H1 (cell line): ENCODE results near the gene MARCHF10. TPM values are rescaled to one million over a fixed set of nuclear protein-coding genes. Genes with fewer than 3 reads are reported as not detected.

Experiments used
- CTCF ChIA-PET: fragments of 300-600 bp; sonication (Branson Sonifier 250); formaldehyde crosslinking; loops from one replicate; lab custom pipeline; 2021; ENCODE audit not compliant: partially characterized antibody; lab: Charles Lee
- POLR2A ChIA-PET: fragments of 300-600 bp; sonication (Branson Sonifier 250); formaldehyde crosslinking; loops from one replicate; lab custom pipeline; 2021; ENCODE audit warnings: inconsistent platforms; ENCODE audit not compliant: partially characterized antibody; lab: Charles Lee
- DNase-seq, 2 experiments: peaks; one replicate each; pipeline versions ENCODE4 v3.0.0 to v3.0.0-alpha.2; 2010 to 2022; ENCODE audit warnings: low spot score in 2 of 2, low read depth in 1 of 2, mixed read lengths in 1 of 2
- FAIRE-seq: peaks from 2 replicates; lab custom pipeline; 2011; peaks lifted over from hg19 to GRCh38; lab: Jason Lieb, UNC
- H2AFZ ChIP-seq: 2 replicates; pipeline ENCODE4 v1.8.1; 2012; ENCODE audit warnings: low read length, inconsistent platforms
- H2AK5ac ChIP-seq: 2 replicates; pipeline ENCODE4 v1.6.1; 2013; ENCODE audit warnings: low read depth, low read length
- H2BK120ac ChIP-seq: replicated peaks from 2 replicates; pipeline ENCODE3; 2013; ENCODE audit warnings: low read depth, low read length, inconsistent platforms
- H2BK12ac ChIP-seq: 2 replicates; pipeline ENCODE4 v1.6.1; 2013; ENCODE audit warnings: low read depth, low read length
- H2BK15ac ChIP-seq: 2 replicates; pipeline ENCODE4 v1.6.1; 2013; ENCODE audit warnings: low read length
- H2BK20ac ChIP-seq: 2 replicates; pipeline ENCODE4 v1.6.1; 2013; ENCODE audit warnings: low read length
- H2BK5ac ChIP-seq: 2 replicates; pipeline ENCODE4 v1.6.1; 2013; ENCODE audit warnings: low read depth, low read length
- H3K14ac ChIP-seq: 2 replicates; pipeline ENCODE4 v1.6.1; 2013; ENCODE audit warnings: inconsistent platforms; ENCODE audit not compliant: insufficient read length
- H3K18ac ChIP-seq: 2 replicates; pipeline ENCODE4 v1.6.1; 2013; ENCODE audit warnings: low read length; ENCODE audit errors: extremely low read depth
- H3K23ac ChIP-seq: 2 replicates; pipeline ENCODE4 v1.6.1; 2013; ENCODE audit warnings: inconsistent platforms; ENCODE audit not compliant: insufficient read length
- H3K23me2 ChIP-seq: 2 replicates; pipeline ENCODE4 v1.6.1; 2013; ENCODE audit warnings: low read depth, low read length
- H3K27ac ChIP-seq: 2 replicates; pipeline ENCODE4 v1.6.1; 2011; ENCODE audit warnings: low read depth, low read length, inconsistent platforms
- H3K27me3 ChIP-seq, 4 experiments: replicated peaks in 1 of 4; 1 replicate in 1 of 4; 2 replicates in 3 of 4; pipeline versions ENCODE4 v1.6.1 to v1.8.1; 2011 to 2013; ENCODE audit warnings: low read length in 3 of 4, mild to moderate bottlenecking in 3 of 4, inconsistent platforms in 2 of 4, mixed read lengths in 2 of 4, moderate library complexity in 1 of 4; ENCODE audit not compliant: control insufficient read depth in 3 of 4, insufficient read depth in 3 of 4; ENCODE audit errors: extremely low read depth in 1 of 4
- H3K36me3 ChIP-seq, 4 experiments: 2 replicates each; pipeline versions ENCODE4 v1.6.1 to v1.8.1; 2011 to 2013; ENCODE audit warnings: mild to moderate bottlenecking in 4 of 4, low read length in 3 of 4, moderate library complexity in 2 of 4, control low read depth in 1 of 4, inconsistent platforms in 1 of 4; ENCODE audit not compliant: insufficient read depth in 4 of 4, control insufficient read depth in 2 of 4
- H3K4ac ChIP-seq: replicated peaks from 2 replicates; pipeline ENCODE3; 2013; ENCODE audit warnings: low read length, low read depth, mixed read lengths, inconsistent platforms; ENCODE audit not compliant: insufficient read length
- H3K4me1 ChIP-seq, 4 experiments: replicated peaks in 1 of 4; 1 replicate in 1 of 4; 2 replicates in 3 of 4; pipeline versions ENCODE4 v1.6.1 to v1.8.1; 2011 to 2013; ENCODE audit warnings: low read length in 3 of 4, inconsistent platforms in 2 of 4, mixed read lengths in 1 of 4; ENCODE audit not compliant: insufficient read depth in 4 of 4, control insufficient read depth in 3 of 4
- H3K4me2 ChIP-seq, 2 experiments: 2 replicates each; pipeline versions ENCODE4 v1.6.1 to v1.8.1; 2011 to 2013; ENCODE audit warnings: low read depth in 2 of 2, low read length in 2 of 2, control low read depth in 1 of 2, inconsistent platforms in 1 of 2, mild to moderate bottlenecking in 1 of 2; ENCODE audit not compliant: insufficient read depth in 1 of 2
- H3K4me3 ChIP-seq, 4 experiments: fragments of 200-600, 300-600 bp in 1 of 4; sonication (generic), shearing (Covaris generic), sonication (Bioruptor Twin) in 1 of 4; 2 replicates each; pipeline versions ENCODE4 v1.5.1 to v1.8.1; 2011 to 2016; ENCODE audit warnings: low read length in 4 of 4, low read depth in 3 of 4, control low read depth in 2 of 4, inconsistent platforms in 2 of 4, mild to moderate bottlenecking in 2 of 4, mixed read lengths in 1 of 4, moderate library complexity in 1 of 4; ENCODE audit not compliant: insufficient read depth in 2 of 4; ENCODE audit errors: extremely low read depth in 1 of 4
- H3K56ac ChIP-seq: replicated peaks from 2 replicates; pipeline ENCODE3; 2013; ENCODE audit warnings: low read depth, mild to moderate bottlenecking, mixed read lengths, low read length, inconsistent platforms; ENCODE audit not compliant: insufficient read length
- H3K79me1 ChIP-seq: 2 replicates; pipeline ENCODE4 v1.6.1; 2013; ENCODE audit warnings: low read depth, low read length, control low read depth
- H3K79me2 ChIP-seq, 2 experiments: 2 replicates each; pipeline versions ENCODE4 v1.6.1 to v1.8.1; 2012 to 2013; ENCODE audit warnings: low read length in 2 of 2, mild to moderate bottlenecking in 2 of 2, inconsistent platforms in 1 of 2; ENCODE audit not compliant: insufficient read depth in 2 of 2, control insufficient read depth in 1 of 2
- H3K9ac ChIP-seq, 4 experiments: replicated peaks in 1 of 4; 1 replicate in 1 of 4; 2 replicates in 3 of 4; pipeline versions ENCODE4 v1.6.1 to v1.8.1; 2011 to 2013; ENCODE audit warnings: low read depth in 3 of 4, low read length in 3 of 4, control low read depth in 2 of 4, mild to moderate bottlenecking in 2 of 4, moderate library complexity in 2 of 4, inconsistent platforms in 1 of 4; ENCODE audit errors: extremely low read depth in 1 of 4
- H3K9me3 ChIP-seq, 2 experiments: 2 replicates each; pipeline versions ENCODE4 v1.6.1 to v1.8.1; 2012 to 2013; ENCODE audit warnings: mild to moderate bottlenecking in 2 of 2, moderate library complexity in 2 of 2, control low read depth in 1 of 2, inconsistent platforms in 1 of 2, low read depth in 1 of 2, low read length in 1 of 2, mixed read lengths in 1 of 2; ENCODE audit not compliant: insufficient read depth in 2 of 2
- H4K20me1 ChIP-seq, 2 experiments: replicated peaks in 1 of 2; 2 replicates each; pipeline versions ENCODE3 to v1.8.1; 2011 to 2013; ENCODE audit warnings: inconsistent platforms in 2 of 2, low read length in 2 of 2, mild to moderate bottlenecking in 1 of 2; ENCODE audit not compliant: insufficient read depth in 2 of 2, control insufficient read depth in 1 of 2
- H4K5ac ChIP-seq: 2 replicates; pipeline ENCODE4 v1.6.1; 2013; ENCODE audit warnings: low read length, low read depth, mixed read lengths, inconsistent platforms; ENCODE audit not compliant: insufficient read length
- H4K8ac ChIP-seq: 2 replicates; pipeline ENCODE4 v1.8.0; 2013; ENCODE audit warnings: mild to moderate bottlenecking, moderate library complexity, low read length, inconsistent platforms; ENCODE audit not compliant: insufficient read depth; ENCODE audit errors: extremely low read depth
- H4K91ac ChIP-seq: replicated peaks from 2 replicates; pipeline ENCODE3; 2013; ENCODE audit warnings: low read length, mixed read lengths, inconsistent platforms; ENCODE audit not compliant: insufficient read length
- ATF2 ChIP-seq: IDR thresholded peaks from 2 replicates; pipeline ENCODE4 v1.6.1; 2012; ENCODE audit warnings: low read length, inconsistent platforms
- CHD1 ChIP-seq: IDR thresholded peaks from 2 replicates; pipeline ENCODE4 v1.6.1; 2012; ENCODE audit warnings: low read depth, low read length, improper control_type of control experiment
- HDAC2 ChIP-seq, 2 experiments: fragments of 300-600 bp in 1 of 2; sonication (generic) in 1 of 2; IDR thresholded peaks; 2 replicates each; pipeline ENCODE4 v1.6.1; 2011 to 2012; ENCODE audit warnings: low read depth in 2 of 2, low read length in 2 of 2, mild to moderate bottlenecking in 2 of 2, moderate library complexity in 2 of 2, borderline replicate concordance in 1 of 2, inconsistent platforms in 1 of 2
- HDAC6 ChIP-seq: IDR thresholded peaks from one replicate; pipeline ENCODE4 v1.7.1; 2012; ENCODE audit warnings: low read depth, mild to moderate bottlenecking, inconsistent platforms, low read length, moderate library complexity
- JUND ChIP-seq: IDR thresholded peaks from 2 replicates; pipeline ENCODE4 v1.6.1; 2011; ENCODE audit warnings: mild to moderate bottlenecking, improper control_type of control experiment, low read length
- KDM1A ChIP-seq: fragments of 200-600, 300-600 bp; sonication (generic); IDR thresholded peaks from 2 replicates; pipeline ENCODE4 v1.7.1; 2016; ENCODE audit warnings: mild to moderate bottlenecking, low read length, borderline replicate concordance
- KDM5A ChIP-seq: fragments of 200-600 bp; IDR thresholded peaks from 2 replicates; pipeline ENCODE4 v1.7.1; 2012; ENCODE audit warnings: mild to moderate bottlenecking, low read length, inconsistent platforms, mixed read lengths
- POU5F1 ChIP-seq: IDR thresholded peaks from 2 replicates; pipeline ENCODE4 v1.6.1; 2011; ENCODE audit warnings: low read depth, mild to moderate bottlenecking, low read length, moderate library complexity
- ZNF274 ChIP-seq: IDR thresholded peaks from 2 replicates; pipeline ENCODE4 v1.7.0; 2012; ENCODE audit warnings: low read length, borderline replicate concordance; ENCODE audit errors: extremely low read depth
- WGBS, 2 experiments: shearing (Covaris generic) in 1 of 2; methylation state at CpG; one replicate each; pipeline versions ENCODE4 v1.1.6 to v1.1.7; 2013 to 2015; ENCODE audit warnings: low lambda C conversion rate in 2 of 2, mixed read lengths in 2 of 2, inconsistent platforms in 1 of 2, low coverage in 1 of 2, missing lambda C conversion rate in 1 of 2; ENCODE audit not compliant: insufficient replicate concordance in 2 of 2, insufficient coverage in 1 of 2, insufficient read length in 1 of 2; ENCODE audit errors: extremely low coverage in 1 of 2, missing lambda C conversion rate in 1 of 2; 5-methylcytosine and 5-hydroxymethylcytosine counted together
- polyA plus RNA-seq, 7 experiments: library from polyadenylated mRNA; depleted of rRNA in 3 of 7; stranded (reverse) in 5 of 7; unstranded in 2 of 7; fragments of >200 nt in 5 of 7; fragments of 200-250 nt in 2 of 7; gene quantifications; 1 replicate in 5 of 7; 2 replicates in 1 of 7; 4 replicates in 1 of 7; pipeline versions ENCODE4 v1.2.1 to v1.2.3, GENCODE V29; 2011 to 2013; ENCODE audit warnings: missing spikeins in 2 of 7, mixed read lengths in 2 of 7
- total RNA-seq: library from RNA; stranded (reverse); fragmentation: NEBNext Ultra II Directional; extraction: Animal tissue kit (Norgen Biotek cat#: 25700); gene quantifications from 2 replicates; pipeline ENCODE4 v1.2.1, GENCODE V29; 2021

The MARCHF10 gene
- total and polyA plus RNA-seq, 2 of the 8 experiments (the other 6 are each of a cell fraction or from before 2014, with no cell fraction given): 0.48 to 0.73 TPM

GRCh38 chr17:62663304-62663703, 144.8 kb downstream of the MARCHF10 start:
- Histone ChIP-seq H4K5ac (no peak overlapping the region), H2BK15ac (no peak overlapping the region), H2AK5ac (no peak overlapping the region), H4K8ac (no peak overlapping the region), H3K18ac (no peak overlapping the region), H3K9me3 (peaks cover 0 to 4% of the 10 kb centered on the region in 2 experiments; a peak in 1 of 4 replicates), H3K56ac (no peak overlapping the region), H3K27me3 (no peaks in the 10 kb centered on the region), H3K79me2 (no peaks in the 10 kb centered on the region), H3K4ac (no peak overlapping the region), H3K9ac (no peak overlapping the region), H2BK12ac (no peak overlapping the region), H4K20me1 (no peaks in the 10 kb centered on the region), H3K4me3 (no peak overlapping the region), H3K4me2 (no peak overlapping the region), H3K27ac (no peak overlapping the region), H3K23me2 (no peaks in the 10 kb centered on the region), H2BK120ac (no peak overlapping the region), H3K14ac (no peak overlapping the region), H4K91ac (no peak overlapping the region), H3K4me1 (no peaks in the 10 kb centered on the region), H2BK5ac (no peak overlapping the region), H3K36me3 (no peaks in the 10 kb centered on the region; a peak in 1 of 8 replicates), H3K23ac (no peak overlapping the region), H2AFZ (no peak overlapping the region), H2BK20ac (no peak overlapping the region), H3K79me1 (no peaks in the 10 kb centered on the region; the same call in 1 of the 2 replicates)
- DNase-seq (no peak), FAIRE-seq (no peak)
- POLR2A ChIA-PET: no interaction called here
- CTCF ChIA-PET: interaction anchor here (0.7 kb wide), 1 partner anchor 332 kb away, joined by 3 read pairs; no protein-coding TSS in a partner anchor
- TF ChIP-seq ZNF274 (no peak), JUND (no peak), HDAC6 (no peak), KDM1A (no peak), CHD1 (no peak), KDM5A (no peak), POU5F1 (no peak), ATF2 (no peak), HDAC2 (IDR thresholded peaks at IDR 0.05; ENCODE audit: borderline replicate concordance in 1 of 2, low read depth in 2 of 2, low read length in 2 of 2) (no peak)
- 90% methylated on average over 6 of the region's 6 CpGs; no CpG with 5 or more reads in 1 of the 2 experiments for WGBS, 2 experiments
